IMR-90 (cell line): ENCODE measurements around the gene ASB11.

Source experiments
- CTCF ChIP-seq: conservative IDR thresholded peaks from 2 replicates; pipeline ENCODE4 v1.5.1; 2012; ENCODE audit warnings: mild to moderate bottlenecking, low read depth, low read length, improper control_type of control experiment
- POLR2A ChIP-seq: IDR thresholded peaks from 2 replicates; pipeline ENCODE4 v1.6.1; 2012; ENCODE audit warnings: mild to moderate bottlenecking, low read depth, low read length
- RAD21 ChIP-seq: IDR thresholded peaks from 2 replicates; pipeline ENCODE4 v1.6.1; 2012; ENCODE audit warnings: low read length, improper control_type of control experiment

DNA sequence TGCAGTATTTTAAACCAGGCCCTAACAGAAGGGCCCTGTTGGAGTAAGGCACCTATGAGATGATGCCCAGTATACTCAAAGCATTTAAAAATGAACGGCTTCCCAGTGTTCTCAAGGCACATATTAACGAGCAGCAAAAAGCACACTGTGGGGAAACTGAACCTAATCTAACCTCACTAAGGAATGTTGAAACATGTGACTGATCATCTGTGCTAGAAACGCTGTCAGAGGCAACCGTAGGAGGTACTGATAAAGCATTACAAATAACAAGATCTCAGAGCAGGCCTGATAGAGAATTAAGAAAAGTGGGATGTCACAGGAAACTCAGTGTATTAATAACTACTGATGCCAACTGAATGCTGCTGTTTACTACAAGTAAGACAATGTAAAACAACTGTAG is 69.5 kb downstream of the ASB11 start:
- no peak for TF ChIP-seq CTCF
- TF ChIP-seq POLR2A, result no peak
- no peak for TF ChIP-seq RAD21
